Panc1 (cell line): ENCODE measurements around the gene PPP1R14C. TPM values are rescaled to one million over a fixed set of nuclear protein-coding genes. Genes with fewer than 3 reads are reported as not detected.

Source experiments
- ATAC-seq: fragments of 200-7000 bp; cut with Tn5 transposase; 2 replicates; pipeline ENCODE4 v1.9.1; 2020; ENCODE audit warnings: mild to moderate bottlenecking, moderate library complexity
- BruUV-seq: library from RNA; stranded (reverse); fragments of 400-500 nt; replicated peaks from 2 replicates; lab custom pipeline; 2021; lab: Mats Ljungman, UMichigan
- CTCF ChIA-PET: fragments of 300-600 bp; sonication (Branson Sonifier 250); formaldehyde crosslinking; loops from one replicate; lab custom pipeline; 2022; ENCODE audit warnings: antibody characterized with exemption; lab: Charles Lee
- POLR2A ChIA-PET: fragments of 300-600 bp; sonication (Branson Sonifier 250); formaldehyde crosslinking; loops from one replicate; lab custom pipeline; 2022; ENCODE audit warnings: antibody characterized with exemption; lab: Charles Lee
- DNase-seq: peaks from one replicate; pipeline ENCODE4 v3.0.0-alpha.2; 2010; ENCODE audit warnings: low read depth, low spot score
- H3K27ac ChIP-seq: 2 replicates; pipeline ENCODE4 v1.5.1; 2011; ENCODE audit warnings: mild to moderate bottlenecking, low read length, inconsistent platforms
- H3K27me3 ChIP-seq: fragments of 200-500 bp; sonication (Bioruptor generic); 2 replicates; pipeline ENCODE4 v1.6.0; 2014; ENCODE audit warnings: low read length, inconsistent platforms; ENCODE audit not compliant: control insufficient read depth, insufficient read depth
- H3K36me3 ChIP-seq: fragments of 200-500 bp; sonication (Bioruptor generic); 2 replicates; pipeline ENCODE4 v1.5.1; 2014; ENCODE audit warnings: inconsistent platforms, mild to moderate bottlenecking, low read length, moderate library complexity; ENCODE audit not compliant: control insufficient read depth, insufficient read depth
- H3K4me1 ChIP-seq: 2 replicates; pipeline ENCODE4 v1.5.1; 2011; ENCODE audit warnings: inconsistent platforms, mild to moderate bottlenecking, low read length, moderate library complexity; ENCODE audit not compliant: control insufficient read depth, insufficient read depth
- H3K4me3 ChIP-seq, 2 experiments: 2 replicates each; pipeline ENCODE4 v1.5.1; 2011 to 2012; ENCODE audit warnings: low read depth in 2 of 2, low read length in 2 of 2, mild to moderate bottlenecking in 2 of 2, inconsistent platforms in 1 of 2, moderate library complexity in 1 of 2
- H3K9me3 ChIP-seq: fragments of 200-500 bp; sonication (Bioruptor generic); 2 replicates; pipeline ENCODE4 v1.5.1; 2014; ENCODE audit warnings: low read depth, mild to moderate bottlenecking, inconsistent platforms, low read length, moderate library complexity; ENCODE audit not compliant: control insufficient read depth, insufficient read depth
- CTCF ChIP-seq: fragments of 450-650 bp; IDR thresholded peaks from 2 replicates; pipeline ENCODE4 v1.5.1; 2017; ENCODE audit warnings: mild to moderate bottlenecking
- POLR2AphosphoS5 ChIP-seq: IDR thresholded peaks from 2 replicates; pipeline ENCODE4 v1.6.1; 2012; ENCODE audit warnings: mild to moderate bottlenecking, low read depth, low read length, moderate library complexity
- REST ChIP-seq, 2 experiments: IDR thresholded peaks; 2 replicates each; pipeline ENCODE4 v1.6.1; 2011 to 2012; ENCODE audit warnings: low read depth in 2 of 2, control low read depth in 1 of 2, low read length in 1 of 2, mild to moderate bottlenecking in 1 of 2, moderate library complexity in 1 of 2; ENCODE audit not compliant: insufficient read depth in 1 of 2
- SIN3A ChIP-seq: IDR thresholded peaks from 2 replicates; pipeline ENCODE4 v1.6.1; 2012; ENCODE audit warnings: low read depth, mild to moderate bottlenecking, low read length, moderate library complexity, borderline replicate concordance; ENCODE audit not compliant: insufficient read depth
- TCF7L2 ChIP-seq: IDR thresholded peaks from 2 replicates; pipeline ENCODE4 v1.6.1; 2011; ENCODE audit warnings: mild to moderate bottlenecking, low read depth, low read length, inconsistent platforms
- in situ Hi-C: cut with HindIII; loops from 2 replicates; pipeline ENCODE4 v1.10.0; 2016; ENCODE audit warnings: low sequenced_read_pairs, low pct_unique_long_range_greater_than_20kb
- intact Hi-C: fragments of 100-400 bp; cut with micrococcal nuclease; formaldehyde crosslinking; loops from one replicate; pipeline ENCODE4 v1.10.0; 2022; ENCODE audit not compliant: unreplicated experiment
- total RNA-seq: library from RNA; stranded (reverse); gene quantifications from one replicate; pipeline ENCODE4 v1.2.1, GENCODE V29; 2021; ENCODE audit not compliant: unreplicated experiment

Gene PPP1R14C
- total RNA-seq, 1 experiment from 2014 or later = not detected

GRCh38 chr6:150260931-150261330 lies 118.1 kb downstream of the PPP1R14C start:
- intact Hi-C loops (no loop called here), in situ Hi-C loops (no loop called here)
- H3K4me1 ChIP-seq = no peaks in the 10 kb centered on the region
- peaks cover 3% of the 10 kb centered on the region; the same call in 1 of the 2 replicates for H3K27me3 ChIP-seq
- BruUV-seq = no TSS peak
- POLR2A ChIA-PET = no interaction called here
- TF ChIP-seq TCF7L2 = no peak
- no peak for TF ChIP-seq POLR2AphosphoS5
- no peak for TF ChIP-seq CTCF
- H3K27ac ChIP-seq = no peak overlapping the region
- no peak overlapping the region for H3K4me3 ChIP-seq
- H3K36me3 ChIP-seq = no peaks in the 10 kb centered on the region
- DNase-seq (no peak), ATAC-seq (no peak)
- H3K9me3 ChIP-seq = no peaks in the 10 kb centered on the region
- CTCF ChIA-PET = no interaction called here

DNA sequence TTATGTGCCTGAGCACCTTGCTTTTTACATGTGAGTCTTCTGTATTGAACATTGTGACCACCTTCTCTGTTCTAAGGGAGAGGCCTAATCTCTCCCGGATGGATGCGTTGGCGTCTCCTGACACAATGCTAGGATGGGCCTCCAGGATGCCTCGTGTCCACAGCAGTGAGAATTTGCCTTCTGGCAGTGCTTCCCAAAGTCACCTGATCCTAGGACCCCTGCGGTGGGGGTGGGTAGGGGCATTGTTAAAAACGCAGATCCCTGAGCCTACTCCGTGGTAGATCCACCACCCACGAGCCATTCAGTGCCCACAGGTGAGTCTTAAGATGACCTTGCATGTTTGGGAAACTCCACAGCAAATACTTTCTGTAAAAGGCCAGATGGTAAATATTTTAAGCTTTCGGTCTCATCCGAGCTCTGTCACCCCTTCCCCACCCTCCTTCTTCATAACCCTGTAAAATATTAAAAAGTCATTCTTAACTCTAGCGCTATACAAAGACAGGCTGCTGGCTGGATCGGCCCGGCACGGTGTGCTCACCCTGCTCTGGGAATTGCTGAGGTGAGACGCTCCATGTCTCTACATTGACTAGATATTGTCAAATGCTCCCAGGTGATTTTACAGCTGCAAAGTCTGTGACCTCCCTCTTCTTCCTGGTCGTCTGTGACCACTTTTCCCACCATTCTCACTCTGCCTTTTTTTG lies 119.3 kb downstream of the PPP1R14C start:
- intact Hi-C loops (no loop called here), in situ Hi-C loops (no loop called here)
- BruUV-seq = no TSS peak
- no peaks in the 10 kb centered on the region for H3K27me3 ChIP-seq
- ChIA-PET POLR2A (no interaction called here), CTCF (no interaction called here)
- ATAC-seq = no peak
- no peak for TF ChIP-seq REST (IDR thresholded peaks at IDR 0.05; ENCODE audit: insufficient read depth in 1 of 2, low read depth in 2 of 2, low read length in 1 of 2)
- TF ChIP-seq SIN3A = no peak
- no peak for TF ChIP-seq TCF7L2
- no peak for TF ChIP-seq POLR2AphosphoS5
- no peak for TF ChIP-seq CTCF
- no peaks in the 10 kb centered on the region for H3K4me1 ChIP-seq
- H3K27ac ChIP-seq = no peak overlapping the region
- H3K36me3 ChIP-seq = no peaks in the 10 kb centered on the region
- no peak overlapping the region for H3K4me3 ChIP-seq
- no peaks in the 10 kb centered on the region for H3K9me3 ChIP-seq
- DNase-seq = no peak
